MM.1S (cell line): Measurements from ENCODE around the gene MPP3.
"Not testable (repeated sequence)": the region's sequence is repeated elsewhere in the genome, so short reads cannot be mapped to it uniquely, and the experiment has no call there.

Source experiments
- DNase-seq: peaks from one replicate; pipeline ENCODE4 v3.0.0-alpha.2; 2015
- H2AFZ ChIP-seq: fragments of 300-600 bp; sonication (generic); 2 replicates; pipeline ENCODE4 v1.6.0; 2016; ENCODE audit warnings: antibody characterized with exemption, low read length
- H3F3A ChIP-seq: fragments of 300-600 bp; sonication (generic); 2 replicates; pipeline ENCODE4 v1.6.1; 2016; ENCODE audit warnings: mild to moderate bottlenecking, antibody characterized with exemption, low read length, moderate library complexity, mixed read lengths; ENCODE audit not compliant: insufficient read depth
- H3K27ac ChIP-seq: fragments of 300-600 bp; sonication (generic); 2 replicates; pipeline ENCODE4 v1.5.1; 2016; ENCODE audit warnings: mild to moderate bottlenecking, low read length
- H3K27me3 ChIP-seq: fragments of 300-600 bp; sonication (generic); replicated peaks from 2 replicates; pipeline ENCODE4 v1.6.0; 2016; ENCODE audit warnings: low read length; ENCODE audit not compliant: insufficient read depth
- H3K36me3 ChIP-seq: fragments of 300-600 bp; sonication (generic); replicated peaks from 2 replicates; pipeline ENCODE4 v1.6.1; 2016; ENCODE audit warnings: mild to moderate bottlenecking, low read length, mixed read lengths; ENCODE audit not compliant: insufficient read depth
- H3K4me1 ChIP-seq: fragments of 300-600 bp; sonication (generic); 2 replicates; pipeline ENCODE4 v1.6.1; 2016; ENCODE audit warnings: low read length, mixed read lengths
- H3K4me2 ChIP-seq: fragments of 300-600 bp; sonication (generic); 2 replicates; pipeline ENCODE4 v1.6.0; 2016; ENCODE audit warnings: low read depth, low read length
- H3K4me3 ChIP-seq: fragments of 300-600 bp; sonication (generic); 2 replicates; pipeline ENCODE4 v1.5.1; 2016; ENCODE audit warnings: low read length, mixed read lengths
- H3K79me2 ChIP-seq: fragments of 300-600 bp; sonication (generic); 2 replicates; pipeline ENCODE4 v1.6.1; 2016; ENCODE audit warnings: mixed run types, low read length, mixed read lengths
- H3K9ac ChIP-seq: fragments of 300-600 bp; sonication (generic); 2 replicates; pipeline ENCODE4 v1.6.1; 2016; ENCODE audit warnings: low read length, mixed read lengths
- H3K9me2 ChIP-seq: fragments of 300-600 bp; sonication (generic); replicated peaks from 2 replicates; pipeline ENCODE4 v1.6.1; 2016; ENCODE audit warnings: mild to moderate bottlenecking, low read length, mixed read lengths; ENCODE audit not compliant: insufficient read depth
- H3K9me3 ChIP-seq: fragments of 300-600 bp; sonication (generic); replicated peaks from 2 replicates; pipeline ENCODE4 v1.6.1; 2016; ENCODE audit warnings: mild to moderate bottlenecking, low read length, mixed read lengths; ENCODE audit not compliant: insufficient read depth
- H4K20me1 ChIP-seq: fragments of 300-600 bp; sonication (generic); 2 replicates; pipeline ENCODE4 v1.6.1; 2016; ENCODE audit warnings: mild to moderate bottlenecking, low read length, moderate library complexity, mixed read lengths; ENCODE audit not compliant: insufficient read depth
- CTCF ChIP-seq: fragments of 300-600 bp; sonication (generic); IDR thresholded peaks from 2 replicates; pipeline ENCODE4 v1.5.1; 2016; ENCODE audit warnings: antibody characterized with exemption, low read length, mixed read lengths
- EZH2 ChIP-seq: fragments of 300-600 bp; sonication (generic); optimal IDR thresholded peaks from 2 replicates; pipeline ENCODE3; 2017; ENCODE audit warnings: low read depth, mild to moderate bottlenecking, antibody characterized with exemption, low read length, mixed read lengths
- EZH2phosphoT487 ChIP-seq: fragments of 300-600 bp; sonication (generic); IDR thresholded peaks from 2 replicates; pipeline ENCODE4 v1.6.1; 2018; ENCODE audit warnings: antibody characterized with exemption, low read length

The MPP3 gene

GRCh38 chr17:43844241-43844640 is 11.3 kb upstream of the MPP3 start:
- DNase-seq = no peak
- peaks cover 58% of the 10 kb centered on the region for H3K27me3 ChIP-seq
- no peaks in the 10 kb centered on the region for H3K36me3 ChIP-seq
- no peaks in the 10 kb centered on the region for H4K20me1 ChIP-seq
- no peaks in the 10 kb centered on the region for H3K4me1 ChIP-seq
- no peak for TF ChIP-seq EZH2
- no peaks in the 10 kb centered on the region for H3K9me3 ChIP-seq
- no peak overlapping the region for H3K4me3 ChIP-seq
- no peak overlapping the region for H2AFZ ChIP-seq
- H3K4me2 ChIP-seq = no peak overlapping the region
- H3K27ac ChIP-seq = no peak overlapping the region
- H3K9me2 ChIP-seq = no peaks in the 10 kb centered on the region
- no peak overlapping the region for H3K9ac ChIP-seq
- no peaks in the 10 kb centered on the region for H3K79me2 ChIP-seq
- H3F3A ChIP-seq = no peaks in the 10 kb centered on the region

- Histone ChIP-seq H3F3A (no peaks in the 10 kb centered on the region), H3K36me3 (no peaks in the 10 kb centered on the region), H3K79me2 (no peaks in the 10 kb centered on the region), H3K4me2 (no peak overlapping the region), H2AFZ (no peak overlapping the region), H4K20me1 (no peaks in the 10 kb centered on the region), H3K4me1 (no peaks in the 10 kb centered on the region), H3K9ac (no peak overlapping the region), H3K27ac (no peak overlapping the region), H3K9me3 (no peaks in the 10 kb centered on the region), H3K4me3 (no peak overlapping the region), H3K27me3 (peaks cover 54% of the 10 kb centered on the region), H3K9me2 (no peaks in the 10 kb centered on the region)
- no peak for DNase-seq
- TF ChIP-seq EZH2phosphoT487 = no peak
- TF ChIP-seq CTCF = no peak
- TF ChIP-seq EZH2 = no peak
These were observed 10.0 kb upstream of the MPP3 start for GRCh38 chr17:43842975-43843325.

- H3K79me2 ChIP-seq, H3F3A ChIP-seq, H4K20me1 ChIP-seq, H3K9me2 ChIP-seq, H3K9ac ChIP-seq, DNase-seq, H3K9me3 ChIP-seq, H2AFZ ChIP-seq, H3K4me2 ChIP-seq, H3K4me1 ChIP-seq, H3K27ac ChIP-seq, H3K36me3 ChIP-seq, H3K4me3 ChIP-seq: not testable (repeated sequence)
- peaks cover 54% of the 10 kb centered on the region for H3K27me3 ChIP-seq
These were observed 9.4 kb upstream of the MPP3 start for GRCh38 chr17:43842091-43842974.

GRCh38 chr17:43841282-43841681 is 8.3 kb upstream of the MPP3 start:
- H3F3A ChIP-seq = no peaks in the 10 kb centered on the region
- H3K4me3 ChIP-seq = no peak overlapping the region
- no peaks in the 10 kb centered on the region for H4K20me1 ChIP-seq
- H3K79me2 ChIP-seq = no peaks in the 10 kb centered on the region
- H3K36me3 ChIP-seq = no peaks in the 10 kb centered on the region
- H3K9ac ChIP-seq = no peak overlapping the region
- no peaks in the 10 kb centered on the region for H3K4me1 ChIP-seq
- no peak overlapping the region for H3K4me2 ChIP-seq
- no peaks in the 10 kb centered on the region for H3K9me3 ChIP-seq
- H3K27me3 ChIP-seq = peaks cover 51% of the 10 kb centered on the region
- H3K9me2 ChIP-seq = no peaks in the 10 kb centered on the region
- no peak overlapping the region for H2AFZ ChIP-seq
- H3K27ac ChIP-seq = no peak overlapping the region
- no peak for TF ChIP-seq CTCF
- no peak for TF ChIP-seq EZH2phosphoT487
- no peak for TF ChIP-seq EZH2
- no peak for DNase-seq
